Keratinocyte (primary cell): ENCODE results near the gene TAB2. TPM values are rescaled to one million over a fixed set of nuclear protein-coding genes. Genes with fewer than 3 reads are reported as not detected.

Experiments used
- DNase-seq: peaks from one replicate; pipeline ENCODE4 v3.0.0-alpha.2; 2011; ENCODE audit warnings: low read depth, missing footprints, low spot score
- FAIRE-seq: peaks from 2 replicates; lab custom pipeline; 2011; peaks lifted over from hg19 to GRCh38; lab: Jason Lieb, UNC
- H2AFZ ChIP-seq: 2 replicates; pipeline ENCODE4 v1.6.0; 2012; ENCODE audit warnings: low read length, control low read depth, inconsistent platforms; ENCODE audit not compliant: control insufficient read depth
- H3K27ac ChIP-seq: 2 replicates; pipeline ENCODE4 v1.5.1; 2011; ENCODE audit warnings: low read length; ENCODE audit not compliant: control insufficient read depth, insufficient read depth
- H3K27me3 ChIP-seq: 3 replicates; pipeline ENCODE4 v1.6.0; 2011; ENCODE audit warnings: low read length; ENCODE audit not compliant: control insufficient read depth, insufficient read depth; ENCODE audit errors: extremely low read depth
- H3K36me3 ChIP-seq, 2 experiments: 2 replicates in 1 of 2; 3 replicates in 1 of 2; pipeline ENCODE4 v1.5.1; 2011; ENCODE audit warnings: low read length in 2 of 2, mild to moderate bottlenecking in 1 of 2; ENCODE audit not compliant: control insufficient read depth in 2 of 2, insufficient read depth in 2 of 2; ENCODE audit errors: extremely low read depth in 1 of 2
- H3K4me1 ChIP-seq: 3 replicates; pipeline ENCODE4 v1.5.1; 2011; ENCODE audit warnings: low read length; ENCODE audit not compliant: control insufficient read depth, insufficient read depth; ENCODE audit errors: extremely low read depth
- H3K4me2 ChIP-seq: 3 replicates; pipeline ENCODE4 v1.6.0; 2011; ENCODE audit warnings: low read depth, low read length; ENCODE audit not compliant: control insufficient read depth, insufficient read depth; ENCODE audit errors: extremely low read depth
- H3K4me3 ChIP-seq, 3 experiments: fragments of 200-600 bp in 1 of 3; sonication (generic) in 1 of 3; 2 replicates in 2 of 3; 3 replicates in 1 of 3; pipeline ENCODE4 v1.5.1; 2011 to 2016; ENCODE audit warnings: low read length in 3 of 3, mild to moderate bottlenecking in 3 of 3, control low read depth in 2 of 3, inconsistent platforms in 1 of 3, low read depth in 1 of 3, mixed read lengths in 1 of 3, mixed run types in 1 of 3, moderate library complexity in 1 of 3; ENCODE audit not compliant: control insufficient read depth in 2 of 3, insufficient read depth in 2 of 3; ENCODE audit errors: extremely low read depth in 1 of 3
- H3K79me2 ChIP-seq: 2 replicates; pipeline ENCODE4 v1.6.0; 2012; ENCODE audit warnings: low read length; ENCODE audit not compliant: control insufficient read depth, insufficient read depth
- H3K9ac ChIP-seq: 3 replicates; pipeline ENCODE4 v1.6.0; 2011; ENCODE audit warnings: low read length; ENCODE audit not compliant: control insufficient read depth, insufficient read depth; ENCODE audit errors: extremely low read depth
- H3K9me1 ChIP-seq: 3 replicates; pipeline ENCODE4 v1.6.0; 2011; ENCODE audit warnings: low read length; ENCODE audit not compliant: control insufficient read depth, insufficient read depth; ENCODE audit errors: extremely low read depth
- H3K9me3 ChIP-seq: 2 replicates; pipeline ENCODE4 v1.5.1; 2012; ENCODE audit warnings: low read depth, low read length; ENCODE audit not compliant: control insufficient read depth
- H4K20me1 ChIP-seq: 3 replicates; pipeline ENCODE4 v1.6.0; 2011; ENCODE audit warnings: low read length; ENCODE audit not compliant: control insufficient read depth, insufficient read depth; ENCODE audit errors: extremely low read depth
- CTCF ChIP-seq, 3 experiments: IDR thresholded peaks in 1 of 3; conservative IDR thresholded peaks in 1 of 3; optimal IDR thresholded peaks in 1 of 3; 2 replicates in 2 of 3; 3 replicates in 1 of 3; pipeline versions ENCODE3 to v1.5.1; 2011; ENCODE audit warnings: low read length in 3 of 3, mild to moderate bottlenecking in 3 of 3, moderate library complexity in 2 of 3, control low read depth in 1 of 3, inconsistent platforms in 1 of 3; ENCODE audit not compliant: insufficient read depth in 2 of 3; ENCODE audit errors: extremely low read depth in 1 of 3
- EZH2 ChIP-seq: IDR thresholded peaks from one replicate; pipeline ENCODE4 v1.6.1; 2012; ENCODE audit warnings: inconsistent platforms, mild to moderate bottlenecking, low read length, moderate library complexity
- dilution Hi-C: fragments of 300-500 bp; cut with MboI; formaldehyde crosslinking; loops from one replicate; pipeline ENCODE4 v1.7.0; 2020; ENCODE audit warnings: low sequenced_read_pairs; ENCODE audit not compliant: extremely low pct_ligation_motif_present
- polyA plus RNA-seq, 5 experiments: library from polyadenylated mRNA; depleted of rRNA in 3 of 5; stranded (reverse) in 3 of 5; stranded (forward) in 1 of 5; unstranded in 1 of 5; fragments of >200 nt; gene quantifications; 1 replicate in 1 of 5; 2 replicates in 3 of 5; 3 replicates in 1 of 5; pipeline versions ENCODE4 v1.2.1 to v1.2.3, GENCODE V29; 2011 to 2012; ENCODE audit warnings: missing spikeins in 2 of 5, low read depth in 1 of 5, low replicate concordance in 1 of 5

Gene TAB2
- polyA plus RNA-seq, 1 donor (not counting 4 experiments of a cell fraction or from before 2014, with no cell fraction given), result 47.5 TPM

GRCh38 chr6:149332602-149333265 is 15.2 kb downstream of the TAB2 start:
- no peaks in the 10 kb centered on the region for H3K36me3 ChIP-seq
- no peak overlapping the region for H3K9ac ChIP-seq
- H3K79me2 ChIP-seq, result peaks cover 86% of the 10 kb centered on the region
- no peaks in the 10 kb centered on the region for H4K20me1 ChIP-seq
- no peak for TF ChIP-seq EZH2
- no peaks in the 10 kb centered on the region for H3K9me3 ChIP-seq
- no peak for FAIRE-seq
- H3K27ac ChIP-seq, result no peak overlapping the region
- H3K27me3 ChIP-seq, result no peaks in the 10 kb centered on the region
- DNase-seq, result no peak
- H3K4me1 ChIP-seq, result peaks cover 52% of the 10 kb centered on the region
- peaks cover 5% of the 10 kb centered on the region for H3K9me1 ChIP-seq
- no peak overlapping the region for H2AFZ ChIP-seq
- no peak overlapping the region for H3K4me3 ChIP-seq
- H3K4me2 ChIP-seq, result peak overlapping the region; percentile 25
- dilution Hi-C loops, result no loop called here

DNA sequence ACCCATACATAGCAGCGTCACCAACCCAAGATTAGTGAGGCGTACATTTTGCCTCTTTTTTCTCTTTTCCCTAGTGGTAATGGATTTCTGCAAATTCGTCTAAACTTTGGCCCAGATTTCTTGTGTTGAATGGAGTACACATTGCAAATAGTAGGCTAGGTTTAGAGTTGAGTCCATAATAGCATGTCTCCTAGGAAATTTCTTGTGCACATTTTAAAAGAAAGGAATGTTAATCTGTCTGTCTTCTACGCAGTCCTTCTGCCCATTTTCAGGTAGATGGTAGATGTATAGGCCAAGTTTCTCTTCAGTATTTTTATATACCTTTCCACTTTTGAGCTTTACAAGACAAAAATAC is 15.7 kb downstream of the TAB2 start:
- no peak for TF ChIP-seq EZH2
- no peak for TF ChIP-seq CTCF (optimal IDR thresholded peaks at IDR 0.05 in 1 of 3, IDR thresholded peaks at IDR 0.05 in 1 of 3, conservative IDR thresholded peaks at IDR 0.05 in 1 of 3; ENCODE audit: extremely low read depth in 1 of 3, insufficient read depth in 2 of 3, low read length in 3 of 3)
- Histone ChIP-seq H3K9me1 (peaks cover 5% of the 10 kb centered on the region), H3K9me3 (no peaks in the 10 kb centered on the region), H3K27me3 (no peaks in the 10 kb centered on the region), H3K27ac (no peak overlapping the region), H3K9ac (no peak overlapping the region), H2AFZ (no peak overlapping the region), H3K79me2 (peaks cover 86% of the 10 kb centered on the region), H3K4me2 (peak overlapping the region; percentile 25), H3K4me3 (no peak overlapping the region), H3K36me3 (no peaks in the 10 kb centered on the region), H4K20me1 (no peaks in the 10 kb centered on the region), H3K4me1 (peaks cover 52% of the 10 kb centered on the region)
- no peak for FAIRE-seq
- DNase-seq, result no peak
- dilution Hi-C loops, result no loop called here

DNA sequence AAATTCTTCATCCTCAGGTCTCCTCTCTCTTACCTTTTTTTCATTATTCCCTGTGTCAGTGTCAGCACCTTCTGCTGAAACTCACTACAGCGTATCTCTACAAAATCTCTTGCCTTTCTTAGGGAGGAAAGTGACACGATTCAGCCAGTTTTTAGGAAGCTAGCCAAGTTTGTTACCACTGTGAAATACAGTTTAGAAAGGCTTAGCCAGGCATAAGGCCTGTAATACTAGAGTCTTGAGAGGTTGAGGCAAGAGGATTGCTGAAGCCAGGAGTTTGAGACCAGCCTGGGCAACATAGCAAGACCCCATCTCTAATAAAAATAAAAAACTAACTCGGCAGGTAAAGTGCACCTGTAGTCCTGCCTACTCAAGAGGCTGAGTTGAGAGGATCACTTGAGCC is 16.7 kb downstream of the TAB2 start:
- H4K20me1 ChIP-seq, result no peaks in the 10 kb centered on the region
- peak overlapping the region; percentile 87 for H3K4me2 ChIP-seq
- no peaks in the 10 kb centered on the region for H3K36me3 ChIP-seq
- peaks cover 86% of the 10 kb centered on the region for H3K79me2 ChIP-seq
- no peaks in the 10 kb centered on the region for H3K9me3 ChIP-seq
- DNase-seq (no peak), FAIRE-seq (peak; percentile 55)
- H3K27me3 ChIP-seq, result no peaks in the 10 kb centered on the region
- peak overlapping the region in 1 of 3 experiments; percentile 22 for H3K4me3 ChIP-seq
- dilution Hi-C loops, result no loop called here
- peaks cover 52% of the 10 kb centered on the region for H3K4me1 ChIP-seq
- H2AFZ ChIP-seq, result no peak overlapping the region
- H3K27ac ChIP-seq, result peak overlapping the region; percentile 83
- TF ChIP-seq EZH2, result no peak
- no peak for TF ChIP-seq CTCF (optimal IDR thresholded peaks at IDR 0.05 in 1 of 3, IDR thresholded peaks at IDR 0.05 in 1 of 3, conservative IDR thresholded peaks at IDR 0.05 in 1 of 3; ENCODE audit: extremely low read depth in 1 of 3, insufficient read depth in 2 of 3, low read length in 3 of 3)
- H3K9me1 ChIP-seq, result peaks cover 5% of the 10 kb centered on the region
- H3K9ac ChIP-seq, result no peak overlapping the region
